ENCODE data around the gene MARCHF9.

Gene MARCHF9

DNA sequence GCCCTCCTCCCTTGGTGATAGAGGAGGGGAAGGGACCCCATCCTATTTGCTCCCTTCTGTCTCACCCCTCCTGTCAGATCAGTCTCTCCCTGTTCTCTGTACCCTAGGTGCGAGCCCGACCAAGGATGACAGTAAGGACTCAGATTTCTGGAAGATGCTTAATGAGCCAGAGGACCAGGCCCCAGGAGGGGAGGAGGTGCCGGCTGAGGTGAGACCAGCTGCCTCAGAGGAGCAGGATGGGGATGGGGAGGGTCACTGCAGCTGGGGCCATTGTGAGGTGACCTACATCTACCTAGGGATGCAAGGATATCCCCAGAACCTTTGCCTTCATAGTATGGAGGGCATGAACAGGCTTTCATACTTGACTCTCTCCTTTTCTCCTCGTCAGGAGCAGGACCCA lies 38.6 kb upstream of the MARCHF9 start:
- TF ChIP-seq, protein P1, sequence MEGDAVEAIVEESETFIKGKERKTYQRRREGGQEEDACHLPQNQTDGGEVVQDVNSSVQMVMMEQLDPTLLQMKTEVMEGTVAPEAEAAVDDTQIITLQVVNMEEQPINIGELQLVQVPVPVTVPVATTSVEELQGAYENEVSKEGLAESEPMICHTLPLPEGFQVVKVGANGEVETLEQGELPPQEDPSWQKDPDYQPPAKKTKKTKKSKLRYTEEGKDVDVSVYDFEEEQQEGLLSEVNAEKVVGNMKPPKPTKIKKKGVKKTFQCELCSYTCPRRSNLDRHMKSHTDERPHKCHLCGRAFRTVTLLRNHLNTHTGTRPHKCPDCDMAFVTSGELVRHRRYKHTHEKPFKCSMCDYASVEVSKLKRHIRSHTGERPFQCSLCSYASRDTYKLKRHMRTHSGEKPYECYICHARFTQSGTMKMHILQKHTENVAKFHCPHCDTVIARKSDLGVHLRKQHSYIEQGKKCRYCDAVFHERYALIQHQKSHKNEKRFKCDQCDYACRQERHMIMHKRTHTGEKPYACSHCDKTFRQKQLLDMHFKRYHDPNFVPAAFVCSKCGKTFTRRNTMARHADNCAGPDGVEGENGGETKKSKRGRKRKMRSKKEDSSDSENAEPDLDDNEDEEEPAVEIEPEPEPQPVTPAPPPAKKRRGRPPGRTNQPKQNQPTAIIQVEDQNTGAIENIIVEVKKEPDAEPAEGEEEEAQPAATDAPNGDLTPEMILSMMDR (IDR thresholded peaks at IDR 0.05; ENCODE audit: control insufficient read depth, insufficient read depth, low read depth, low read length, missing control alignments), result no peak
- DNase-seq (ENCODE audit: low read depth), result no peak
- no peak overlapping the region for H3K4me3 ChIP-seq (ENCODE audit: control insufficient read depth, low read depth, low read length)

DNA sequence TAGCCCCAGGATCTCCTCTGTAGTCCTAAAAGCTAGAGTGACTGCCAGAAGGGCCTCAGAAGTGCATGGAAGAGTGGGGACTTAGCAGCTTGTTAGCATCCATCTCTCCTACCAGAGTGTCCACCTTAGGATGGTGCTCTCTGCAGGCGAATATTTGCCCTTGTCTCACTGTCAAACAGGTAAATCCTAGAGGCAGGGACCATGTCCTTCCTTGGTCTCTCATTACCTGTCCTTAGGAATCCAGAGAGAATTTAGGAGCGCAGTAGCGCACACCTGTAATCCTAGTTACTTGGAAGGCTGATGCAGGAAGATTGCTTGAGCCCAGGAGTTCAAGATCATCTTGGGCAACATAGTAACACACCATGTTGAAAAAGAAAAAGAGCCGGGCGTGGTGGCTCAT lies 37.8 kb upstream of the MARCHF9 start:
- no peak for DNase-seq (ENCODE audit: low read depth)
- TF ChIP-seq, protein P1 (IDR thresholded peaks at IDR 0.05; ENCODE audit: control insufficient read depth, insufficient read depth, low read depth, low read length, missing control alignments), result no peak
- no peak overlapping the region for H3K4me3 ChIP-seq (ENCODE audit: control insufficient read depth, low read depth, low read length)

DNA sequence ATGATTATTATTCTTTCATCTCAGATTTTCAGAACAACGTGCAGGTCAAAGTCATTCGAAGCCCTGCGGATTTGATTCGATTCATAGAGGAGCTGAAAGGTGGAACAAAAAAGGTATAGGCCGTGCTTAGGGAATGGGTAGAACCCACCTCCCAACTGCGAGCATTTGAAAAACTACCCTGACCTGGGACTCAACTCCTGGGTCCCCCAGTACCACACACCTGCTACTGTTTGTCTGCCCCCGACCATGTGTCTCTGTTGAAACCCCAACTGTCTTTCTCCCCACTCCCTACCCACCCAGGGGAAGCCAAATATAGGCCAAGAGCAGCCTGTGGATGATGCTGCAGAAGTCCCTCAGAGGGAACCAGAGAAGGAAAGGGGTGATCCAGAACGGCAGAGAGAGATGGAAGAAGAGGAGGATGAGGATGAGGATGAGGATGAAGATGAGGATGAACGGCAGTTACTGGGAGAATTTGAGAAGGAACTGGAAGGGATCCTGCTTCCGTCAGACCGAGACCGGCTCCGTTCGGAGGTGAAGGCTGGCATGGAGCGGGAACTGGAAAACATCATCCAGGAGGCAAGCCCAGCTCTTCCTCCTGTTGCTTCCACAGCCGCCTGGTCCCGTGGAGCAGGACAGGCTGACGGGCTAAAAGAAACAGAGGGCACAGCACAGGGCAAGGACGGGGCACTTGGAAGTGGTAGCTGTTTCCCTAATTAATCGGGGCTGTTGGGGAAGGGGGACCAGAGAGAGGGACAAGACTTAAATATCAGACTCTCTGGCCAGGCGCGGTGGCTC lies 36.9 kb upstream of the MARCHF9 start:
- DNase-seq (ENCODE audit: low read depth), result no peak
- H3K4me3 ChIP-seq (ENCODE audit: control insufficient read depth, low read depth, low read length), result no peak overlapping the region
- TF ChIP-seq, protein P1 (IDR thresholded peaks at IDR 0.05; ENCODE audit: control insufficient read depth, insufficient read depth, low read depth, low read length, missing control alignments), result no peak

DNA sequence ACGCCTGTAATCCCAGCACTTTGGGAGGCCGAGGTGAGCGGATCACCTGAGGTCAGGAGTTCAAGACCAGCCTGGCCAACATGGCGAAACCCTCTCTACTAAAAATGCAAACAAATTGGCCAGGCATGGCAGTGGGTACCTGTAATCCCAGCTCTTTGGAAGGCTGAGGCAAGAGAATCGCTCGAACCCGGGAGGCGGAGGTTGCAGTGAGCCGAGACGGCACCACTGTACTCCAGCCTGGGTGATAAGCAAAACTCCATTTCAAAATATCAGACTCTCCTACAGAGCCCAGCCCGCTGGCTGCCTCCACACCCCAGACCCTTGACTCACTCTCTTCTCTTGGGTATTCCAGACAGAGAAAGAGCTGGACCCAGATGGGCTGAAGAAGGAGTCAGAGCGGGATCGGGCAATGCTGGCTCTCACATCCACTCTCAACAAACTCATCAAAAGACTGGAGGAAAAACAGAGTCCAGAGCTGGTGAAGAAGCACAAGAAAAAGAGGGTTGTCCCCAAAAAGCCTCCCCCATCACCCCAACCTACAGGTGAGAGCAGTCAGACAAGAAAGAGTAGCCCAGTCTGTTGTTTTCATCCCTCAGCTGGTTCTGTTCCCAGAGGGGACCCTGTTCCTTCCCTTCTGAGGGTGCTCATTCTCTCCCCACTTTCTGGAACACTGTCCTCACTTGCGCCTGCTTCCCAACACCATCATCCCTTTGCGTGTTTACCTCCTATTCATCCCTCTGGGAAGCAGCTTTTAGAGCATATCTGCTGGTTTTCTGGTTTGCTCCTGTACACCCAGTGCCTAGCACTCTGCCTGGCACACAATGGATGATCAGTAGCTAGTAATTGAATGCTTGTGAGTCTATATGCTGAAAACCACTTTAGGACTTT lies 36.0 kb upstream of the MARCHF9 start:
- no peak for DNase-seq (ENCODE audit: low read depth)
- TF ChIP-seq, protein P1 (IDR thresholded peaks at IDR 0.05; ENCODE audit: control insufficient read depth, insufficient read depth, low read depth, low read length, missing control alignments), result no peak
- no peak overlapping the region for H3K4me3 ChIP-seq (ENCODE audit: control insufficient read depth, low read depth, low read length)

DNA sequence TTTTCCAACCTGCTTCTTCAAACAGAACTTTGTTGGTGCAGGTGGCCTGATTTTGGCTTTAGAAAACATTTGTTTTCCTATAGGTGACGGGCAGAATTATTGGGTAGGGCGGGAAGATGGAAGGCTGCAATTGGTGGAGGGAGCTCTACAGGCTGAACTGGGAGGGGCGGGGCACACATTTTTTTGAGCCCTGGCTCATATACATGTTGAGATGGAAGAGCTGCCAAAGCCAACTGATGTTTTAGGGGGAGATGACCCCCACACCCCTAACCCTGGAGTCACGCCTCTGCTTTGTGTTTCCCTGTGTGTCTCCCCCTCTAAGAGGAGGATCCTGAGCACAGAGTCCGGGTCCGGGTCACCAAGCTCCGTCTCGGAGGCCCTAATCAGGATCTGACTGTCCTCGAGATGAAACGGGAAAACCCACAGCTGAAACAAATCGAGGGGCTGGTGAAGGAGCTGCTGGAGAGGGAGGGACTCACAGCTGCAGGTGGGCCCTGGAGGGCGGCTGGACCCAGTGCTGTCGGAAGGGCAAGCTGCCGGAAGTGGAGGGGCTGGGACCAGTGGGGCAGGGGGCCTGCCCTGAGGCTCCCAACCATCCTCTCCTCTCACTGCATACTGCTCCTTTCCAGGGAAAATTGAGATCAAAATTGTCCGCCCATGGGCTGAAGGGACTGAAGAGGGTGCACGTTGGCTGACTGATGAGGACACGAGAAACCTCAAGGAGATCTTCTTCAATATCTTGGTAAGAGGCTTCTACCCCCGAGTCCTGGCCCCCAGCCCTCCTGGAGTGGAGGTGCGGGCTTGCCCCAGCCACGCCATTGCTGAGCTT lies 34.9 kb upstream of the MARCHF9 start:
- TF ChIP-seq, protein P1 (IDR thresholded peaks at IDR 0.05; ENCODE audit: control insufficient read depth, insufficient read depth, low read depth, low read length, missing control alignments), result no peak
- H3K4me3 ChIP-seq (ENCODE audit: control insufficient read depth, low read depth, low read length), result no peak overlapping the region
- no peak for DNase-seq (ENCODE audit: low read depth)
